HG03442 (cell line): ENCODE measurements around the gene KNDC1.

ENCODE experiments used
- ATAC-seq: cut with Tn5 transposase; IDR thresholded peaks from one replicate; pipeline ENCODE4 v1.9.1; 2021; ENCODE audit warnings: mild to moderate bottlenecking, moderate library complexity; ENCODE audit not compliant: unreplicated experiment

KNDC1 gene

DNA sequence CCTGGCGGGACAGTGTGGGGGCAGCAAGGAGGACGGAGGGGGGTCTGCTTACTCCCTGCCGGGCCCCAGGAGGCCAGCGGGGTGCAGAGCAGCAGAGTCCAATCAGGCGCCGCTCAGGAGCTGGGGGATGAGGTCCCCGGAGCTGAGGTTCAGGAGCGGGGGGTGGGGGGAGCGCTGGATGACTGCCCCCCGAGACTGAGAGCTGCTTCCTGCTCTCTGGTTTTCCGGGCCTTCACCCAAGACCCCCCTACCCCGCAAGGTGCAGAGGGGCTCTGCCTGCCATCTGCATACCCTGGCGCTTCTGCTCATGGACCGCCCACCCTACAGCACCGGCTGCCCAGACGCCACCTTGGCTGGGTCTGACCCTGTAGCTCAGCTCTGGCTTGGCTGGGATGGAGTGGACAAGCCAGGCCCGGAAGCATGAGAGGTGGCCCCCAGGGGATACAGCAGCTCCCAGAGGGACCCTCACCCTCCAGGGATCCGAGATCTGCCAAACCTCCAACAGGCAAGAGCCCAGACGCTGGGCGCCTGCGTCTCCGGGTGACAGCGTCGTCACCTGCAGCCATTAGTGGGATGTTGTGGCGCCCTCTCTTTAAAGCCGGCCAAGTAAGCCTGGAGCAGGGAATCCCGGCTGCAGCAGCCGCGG lies 930 bp downstream of the KNDC1 start:
- no peak for ATAC-seq

DNA sequence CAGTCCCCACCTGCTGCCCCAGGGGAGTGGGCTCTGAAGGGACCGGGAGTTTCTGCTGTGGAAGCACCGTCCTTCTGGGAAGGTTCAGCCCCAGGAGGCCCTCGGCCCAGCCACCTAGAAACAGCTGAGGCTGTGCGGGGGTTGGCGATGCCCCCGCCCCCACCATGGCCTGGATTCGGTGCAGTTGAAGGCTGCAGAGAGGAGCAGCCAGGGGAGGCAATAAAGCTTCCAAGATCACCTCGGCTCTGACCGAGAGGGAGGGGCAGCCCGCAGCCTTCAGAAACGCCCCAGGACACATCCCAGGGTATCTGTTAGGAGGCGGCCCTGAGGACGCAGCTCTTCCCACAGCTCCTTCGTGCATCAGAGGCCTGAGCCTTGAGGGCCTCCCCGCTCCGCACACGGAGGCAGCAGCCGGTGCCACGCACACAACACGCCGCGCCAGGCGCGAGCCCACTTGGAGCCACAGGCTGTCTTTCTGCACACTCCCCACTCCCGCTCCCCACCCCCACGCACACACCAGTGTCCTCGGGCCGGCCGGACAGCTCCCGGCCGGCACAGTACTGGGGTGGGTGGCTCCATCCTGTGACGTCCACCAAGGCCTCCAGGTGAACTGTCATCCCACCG lies 1.6 kb downstream of the KNDC1 start:
- no peak for ATAC-seq

DNA sequence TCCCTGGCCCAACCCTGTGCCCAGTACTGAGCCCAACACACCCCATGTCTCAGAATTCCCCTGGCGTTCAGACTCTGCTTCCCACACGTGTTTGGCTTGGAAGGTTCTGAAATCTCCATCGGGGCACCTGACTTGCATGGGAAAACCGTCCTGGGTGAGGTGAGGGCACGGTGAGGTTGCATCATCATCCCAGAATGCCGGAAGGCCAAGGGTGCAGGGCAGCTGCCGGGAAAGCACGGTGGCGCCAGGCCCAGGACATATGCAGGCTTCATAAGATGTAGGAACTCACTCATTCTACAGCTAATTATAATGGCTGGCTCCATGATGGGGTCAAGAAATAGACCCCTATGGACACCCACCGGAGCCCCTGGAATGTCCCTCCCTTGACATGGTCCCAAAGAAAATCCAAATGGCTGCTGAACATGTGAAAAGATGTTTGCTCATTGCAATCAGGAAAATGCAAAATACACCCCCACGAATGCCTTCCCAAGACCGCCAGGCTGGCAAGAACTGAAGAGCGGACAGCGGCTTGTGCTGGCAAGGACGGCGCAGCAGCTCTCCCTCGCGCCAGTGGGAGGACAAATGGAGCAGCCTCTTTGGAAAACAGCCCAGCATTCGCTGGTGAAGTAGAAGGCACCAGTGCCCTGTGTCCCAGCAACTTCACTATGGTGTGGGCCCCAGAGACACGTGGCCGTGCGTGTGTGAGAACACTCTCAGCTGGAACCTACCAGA lies 2.3 kb downstream of the KNDC1 start:
- no peak for ATAC-seq

DNA sequence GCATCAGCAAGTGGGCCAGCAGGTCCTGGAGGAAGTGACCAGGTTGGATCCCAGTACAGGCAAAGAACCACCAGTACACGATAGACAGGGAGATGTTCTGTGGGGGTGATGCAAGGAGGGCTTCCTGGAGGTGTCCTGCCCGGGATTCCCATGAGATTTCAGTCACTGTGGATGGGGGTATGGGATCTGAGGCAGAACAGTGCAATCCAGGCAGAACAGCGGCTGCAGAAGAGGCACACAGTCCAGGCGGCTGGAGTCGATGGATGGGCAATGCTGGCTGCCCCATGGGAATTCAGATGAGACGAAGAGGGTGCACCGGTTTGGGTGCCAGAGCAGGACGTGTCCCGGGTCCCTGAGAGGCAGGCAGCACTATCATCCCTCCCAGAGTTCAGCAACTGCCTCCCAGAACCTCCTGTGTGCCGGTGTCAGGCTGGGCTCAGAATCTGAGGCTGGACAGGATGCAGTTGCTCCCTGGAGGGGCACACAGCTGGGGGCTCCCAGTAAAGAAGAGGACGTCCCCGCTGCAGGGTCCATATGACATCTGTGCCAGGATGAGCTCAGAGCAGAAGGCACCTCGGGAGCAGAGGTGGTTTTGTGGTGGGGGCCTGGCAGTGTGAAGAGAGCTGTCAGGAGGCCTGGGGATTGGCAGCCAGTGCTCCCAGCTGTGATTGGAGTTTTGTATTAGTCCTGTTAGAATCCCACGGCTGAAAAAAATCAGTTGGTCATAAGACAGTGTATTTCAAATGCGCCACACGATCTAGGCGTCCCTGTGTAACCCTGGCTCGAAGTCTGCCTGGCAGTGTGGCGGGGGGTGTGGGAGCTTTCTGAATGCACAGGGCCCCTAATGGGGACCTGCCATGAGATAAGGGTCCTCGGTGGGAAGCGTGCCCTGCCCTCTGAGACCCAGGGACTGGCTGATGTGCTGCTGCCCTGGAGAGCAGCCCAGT lies 3.2 kb downstream of the KNDC1 start:
- ATAC-seq: no peak

DNA sequence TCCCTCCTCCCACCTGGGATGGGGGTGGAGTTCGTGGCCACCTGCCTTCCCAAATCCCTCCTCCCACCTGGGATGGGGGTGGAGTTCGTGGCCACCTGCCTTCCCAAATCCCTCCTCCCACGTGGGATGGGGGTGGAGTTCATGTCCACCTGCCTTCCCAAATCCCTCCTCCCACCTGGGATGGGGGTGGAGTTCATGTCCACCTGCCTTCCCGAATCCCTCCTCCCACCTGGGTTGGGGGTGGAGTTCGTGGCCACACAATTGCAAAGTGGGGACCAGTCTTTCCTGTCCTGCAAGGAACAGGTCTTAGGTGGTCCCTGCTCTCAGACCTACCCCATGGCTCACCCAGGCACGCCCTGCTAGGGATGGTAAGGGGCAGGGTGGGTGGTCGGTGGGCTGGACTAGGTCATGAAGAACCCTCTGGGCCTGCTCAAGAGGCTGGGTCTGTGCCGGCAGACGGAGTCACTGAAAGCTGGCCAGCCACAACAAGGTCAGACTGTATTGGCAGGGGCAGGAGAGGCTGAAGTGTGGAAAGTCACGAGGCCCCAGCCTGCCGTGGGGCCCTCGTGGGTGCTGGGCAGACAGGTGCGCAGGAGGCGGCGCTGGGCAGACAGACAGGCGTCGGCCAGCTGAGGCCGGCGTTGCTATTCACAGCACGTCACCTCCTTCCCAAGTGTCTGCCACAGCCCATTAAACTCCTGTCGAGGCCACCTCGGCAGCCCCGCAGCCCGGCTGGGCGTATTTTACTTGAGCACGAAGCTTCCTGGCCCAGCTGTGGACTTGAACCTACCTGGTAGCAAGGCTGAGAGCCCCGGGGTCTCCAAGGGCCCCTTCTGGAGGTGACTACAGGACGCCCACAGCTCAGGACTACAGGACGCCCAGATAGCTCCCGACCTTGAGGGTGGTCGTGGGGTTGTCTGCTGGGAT lies 4.1 kb downstream of the KNDC1 start:
- no peak for ATAC-seq

DNA sequence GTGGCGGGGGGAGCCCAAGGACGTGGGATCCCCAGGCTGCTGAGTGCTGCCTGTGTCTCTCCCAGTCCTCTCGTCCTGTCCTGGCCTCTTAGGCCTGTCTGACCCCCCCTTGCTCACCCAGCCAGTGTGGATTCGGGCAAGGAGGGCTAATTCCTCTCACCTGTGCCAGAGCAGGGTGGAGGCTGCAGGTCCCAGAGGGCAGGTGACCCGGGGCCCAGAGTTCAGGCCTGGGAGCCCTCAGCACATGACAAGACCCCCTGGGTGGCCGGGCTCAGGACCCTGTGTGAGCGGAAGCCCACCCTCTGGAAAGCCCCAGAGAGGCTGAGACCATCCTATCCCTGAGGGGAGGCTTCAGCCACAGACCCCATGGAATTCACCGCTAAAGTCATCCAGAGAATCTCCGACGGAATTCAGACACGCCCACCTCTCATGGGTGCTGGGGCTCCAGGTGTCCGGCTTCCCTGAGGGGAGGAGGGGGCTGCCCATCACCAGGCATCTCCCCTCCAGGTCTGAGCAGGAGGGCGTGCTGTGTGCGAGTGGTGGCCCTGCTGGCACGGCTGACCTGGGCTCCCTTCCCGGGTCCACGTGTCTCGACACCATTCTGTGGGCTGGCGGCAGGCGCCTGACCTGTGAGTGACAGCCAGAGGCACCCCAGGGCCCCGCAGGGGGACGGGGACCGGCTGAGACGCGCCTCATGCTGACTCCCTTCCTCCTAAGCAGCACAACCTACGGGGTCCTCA lies 5.0 kb downstream of the KNDC1 start:
- no peak for ATAC-seq

DNA sequence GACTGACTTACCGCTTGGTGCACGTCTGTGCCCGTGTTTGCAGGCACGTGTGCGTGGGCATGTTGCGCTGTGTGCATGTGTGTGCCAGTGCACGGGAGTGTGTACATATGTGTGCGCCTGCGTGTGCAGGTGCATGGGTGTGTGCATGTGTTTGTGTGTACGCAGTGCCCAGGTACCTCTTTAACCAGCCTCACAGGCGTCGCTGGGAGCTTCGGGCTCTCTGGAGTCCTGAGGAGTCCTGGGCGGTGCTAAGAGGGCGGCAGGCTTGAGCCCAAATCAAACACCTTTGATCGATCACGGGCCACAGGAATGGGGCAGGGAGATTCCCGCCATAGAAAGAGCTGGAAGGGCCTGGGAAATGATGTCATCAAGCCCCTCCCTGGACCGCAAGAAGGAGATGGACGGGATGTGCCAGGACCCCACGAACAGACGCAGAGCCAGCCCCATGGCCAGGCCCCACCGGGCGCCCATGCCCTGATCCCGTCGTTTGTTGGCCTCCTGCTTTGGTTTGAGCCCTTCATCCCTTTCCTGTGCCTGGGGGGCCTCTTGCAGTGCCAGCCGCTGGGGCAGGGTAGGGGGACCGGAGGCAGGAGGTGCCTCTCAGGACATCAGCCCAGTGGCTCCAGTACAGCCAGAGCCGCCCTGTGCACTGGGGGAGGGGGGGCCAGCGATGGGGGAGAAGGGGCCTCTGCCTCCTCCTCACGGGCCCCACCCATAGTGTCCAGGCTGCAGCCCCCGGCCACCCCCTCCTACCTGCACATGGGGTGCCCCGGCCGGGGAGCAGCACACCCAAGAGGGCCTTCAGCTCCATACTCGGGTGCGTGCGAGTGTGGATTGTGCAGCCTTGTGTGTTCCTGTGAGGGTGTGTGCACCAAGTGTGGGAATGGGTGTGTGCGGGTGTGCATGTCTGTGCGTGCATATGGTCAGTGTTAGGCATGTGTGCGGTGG lies 5.8 kb downstream of the KNDC1 start:
- no peak for ATAC-seq

DNA sequence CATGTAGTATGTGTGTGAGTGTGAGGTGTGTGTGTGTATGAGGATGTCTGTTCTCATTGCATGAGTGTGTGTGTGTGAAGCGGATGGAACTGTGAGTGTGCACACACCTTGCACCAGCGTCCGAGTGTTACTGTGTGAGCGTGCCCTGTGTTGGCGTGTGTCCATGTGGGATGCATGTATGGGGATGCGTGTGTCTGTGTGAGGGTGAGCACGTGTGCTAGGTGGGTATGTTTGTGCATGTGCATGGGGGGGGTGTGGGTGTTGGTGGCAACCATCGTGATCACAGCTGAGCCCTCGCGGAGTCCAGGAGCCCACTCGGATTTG lies 6.4 kb downstream of the KNDC1 start:
- no peak for ATAC-seq

DNA sequence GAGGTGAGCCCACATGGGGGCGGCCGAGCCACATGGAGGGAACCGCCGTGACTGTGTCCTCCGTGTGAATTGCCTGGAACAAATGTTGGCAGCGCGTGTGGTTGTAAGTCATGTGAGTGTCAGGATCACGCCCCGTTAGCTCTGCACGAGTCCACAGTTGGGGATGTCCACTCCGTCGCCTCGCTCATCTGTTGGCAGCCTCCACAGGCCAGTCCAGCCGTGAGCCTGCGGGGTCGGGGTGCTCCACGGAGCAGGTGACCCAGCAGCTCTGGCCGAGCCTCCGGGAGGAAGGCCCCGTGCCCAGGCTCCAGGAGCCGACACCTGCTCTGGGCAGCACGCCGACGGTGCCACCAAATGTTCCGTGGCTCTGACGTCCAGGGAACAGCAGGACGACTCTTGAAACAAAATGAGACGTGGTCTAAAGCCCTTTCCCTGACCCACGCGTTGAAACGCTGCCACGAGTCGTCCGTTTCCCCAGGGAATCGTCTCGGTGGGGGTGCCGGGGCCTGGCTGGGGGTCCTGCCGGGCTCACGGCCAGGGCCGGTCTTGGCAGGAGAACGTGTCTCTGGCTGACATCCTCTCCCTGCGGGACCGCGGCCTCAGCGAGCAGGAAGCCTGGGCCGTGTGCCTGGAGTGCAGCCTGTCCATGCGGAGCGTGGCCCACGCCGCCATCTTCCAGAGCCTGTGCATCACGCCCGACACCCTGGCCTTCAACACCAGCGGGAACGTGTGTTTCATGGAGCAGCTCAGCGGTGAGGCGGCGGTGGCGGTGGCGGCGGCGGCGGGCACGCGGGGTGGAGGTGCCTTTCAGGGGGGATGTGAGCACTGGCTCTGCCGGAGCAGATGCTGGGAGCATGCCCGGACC lies 7.0 kb downstream of the KNDC1 start:
- no peak for ATAC-seq

DNA sequence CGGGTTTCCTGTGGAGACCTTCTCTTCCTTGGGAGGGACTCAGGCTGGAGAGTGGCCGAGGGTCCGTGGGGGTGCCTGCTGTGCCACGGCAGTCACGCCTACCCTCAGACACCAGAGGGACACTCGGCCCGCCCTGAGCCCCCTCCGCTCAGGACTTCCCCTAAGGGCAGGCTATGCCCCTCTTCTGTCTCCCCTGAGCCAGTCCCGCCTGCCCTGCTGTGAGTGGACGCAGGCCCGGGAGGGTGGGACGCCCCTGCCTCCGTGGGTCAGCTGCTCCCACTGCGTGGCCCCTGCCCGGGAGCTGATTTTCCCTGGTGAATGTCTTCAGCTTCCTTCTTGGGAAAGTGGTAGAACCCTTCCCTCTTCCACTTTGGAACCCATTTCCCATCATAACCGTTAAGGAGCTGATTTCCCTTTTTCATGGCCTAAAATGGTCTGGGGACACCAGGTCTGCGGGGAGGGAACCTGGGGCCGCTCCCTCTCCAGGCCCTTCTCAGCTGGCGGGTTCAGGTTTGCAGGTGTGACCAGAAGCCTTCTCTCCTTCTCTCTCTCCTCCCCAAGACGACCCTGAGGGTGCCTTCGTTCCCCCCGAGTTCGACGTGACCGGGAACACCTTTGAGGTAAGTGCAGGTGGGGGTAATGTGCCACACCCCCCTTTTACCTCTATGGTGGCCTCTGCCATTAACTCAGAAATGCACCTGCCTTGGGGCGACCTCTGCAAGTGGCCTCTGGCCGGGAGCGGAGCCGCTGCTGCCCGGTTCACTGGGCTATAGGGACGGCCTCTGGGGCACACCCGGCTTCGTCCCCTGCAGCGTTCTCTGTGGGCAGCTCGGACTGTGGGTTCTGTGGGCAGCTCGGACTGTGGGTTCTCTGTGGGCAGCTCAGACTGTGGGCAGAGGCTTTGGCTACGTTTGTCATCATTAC lies 7.9 kb downstream of the KNDC1 start:
- ATAC-seq: no peak

DNA sequence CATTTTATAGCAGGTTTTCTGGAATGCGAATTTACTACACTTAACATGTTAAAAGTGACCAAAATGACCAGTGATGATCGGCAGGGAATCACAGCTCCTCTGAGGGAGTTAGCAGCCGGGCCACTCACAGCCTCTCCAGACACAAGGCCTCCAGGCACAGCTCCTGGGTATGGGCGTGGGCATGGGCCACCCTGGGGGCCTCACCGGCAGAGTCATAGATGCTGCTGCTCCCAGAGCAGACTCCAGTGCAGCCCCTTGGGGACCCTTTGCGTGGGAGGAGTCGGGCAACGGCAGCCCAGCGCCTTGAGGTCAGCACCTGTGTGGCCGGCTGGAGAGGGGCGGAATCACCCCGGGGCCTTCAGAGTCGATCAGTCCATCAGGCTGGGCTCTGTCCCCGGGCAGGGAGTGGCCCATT lies 8.6 kb downstream of the KNDC1 start:
- ATAC-seq: no peak

DNA sequence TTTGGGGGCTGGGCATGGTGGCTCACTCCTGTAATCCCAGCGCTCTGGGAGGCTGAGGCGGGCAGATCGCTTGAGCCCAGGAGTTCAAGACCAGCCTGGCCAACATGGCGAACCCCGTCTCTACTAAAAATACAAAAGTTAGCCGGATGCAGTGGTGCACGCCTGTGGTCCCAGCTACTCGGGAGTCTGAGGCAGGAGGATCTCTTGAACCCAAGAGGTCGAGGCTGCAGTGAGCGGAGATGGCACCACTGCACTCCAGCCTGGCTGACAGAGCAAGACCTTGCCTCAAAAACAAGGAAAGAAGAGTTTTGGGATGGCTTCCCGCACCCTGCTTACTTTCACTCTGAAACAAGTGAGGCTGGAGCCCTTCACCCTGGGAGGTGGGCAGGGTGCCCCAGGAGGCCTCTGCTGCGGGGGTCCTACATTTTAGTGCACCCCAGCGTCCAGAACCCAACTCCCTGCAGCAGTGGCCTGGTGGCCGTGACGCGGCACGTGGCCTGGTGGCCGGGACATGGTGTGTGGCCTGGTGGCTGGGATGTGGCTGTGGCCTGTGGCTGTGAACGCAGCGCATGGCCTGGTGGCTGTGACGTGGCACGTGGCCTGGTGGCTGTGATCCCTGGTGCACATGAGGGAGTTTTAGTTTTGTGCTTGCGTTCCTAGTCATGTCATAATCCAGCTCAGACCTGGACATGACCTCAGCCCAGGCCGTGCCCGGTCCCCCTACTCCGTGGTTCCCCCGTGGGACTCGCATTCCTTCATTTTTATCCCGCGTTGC lies 9.3 kb downstream of the KNDC1 start:
- no peak for ATAC-seq

DNA sequence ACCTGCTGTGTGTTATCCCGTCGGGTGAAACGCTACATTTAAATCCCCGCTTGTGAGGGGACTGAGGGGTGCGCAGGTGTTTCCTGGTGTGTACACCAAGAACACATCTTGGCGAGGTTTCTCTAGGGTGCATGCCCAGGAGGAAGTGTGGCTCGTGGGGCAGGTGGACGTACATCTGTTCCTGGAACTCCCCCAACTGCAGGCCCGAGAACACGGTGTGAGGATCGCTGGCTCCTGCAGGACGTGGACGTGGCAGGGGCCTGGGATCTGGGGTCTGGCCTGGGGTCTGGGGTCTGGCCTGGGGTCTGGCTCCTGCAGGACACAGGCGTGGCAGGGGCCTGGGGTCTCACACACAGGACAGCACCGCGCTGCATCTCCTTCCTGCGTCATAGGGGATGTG lies 10.1 kb downstream of the KNDC1 start:
- ATAC-seq: no peak

DNA sequence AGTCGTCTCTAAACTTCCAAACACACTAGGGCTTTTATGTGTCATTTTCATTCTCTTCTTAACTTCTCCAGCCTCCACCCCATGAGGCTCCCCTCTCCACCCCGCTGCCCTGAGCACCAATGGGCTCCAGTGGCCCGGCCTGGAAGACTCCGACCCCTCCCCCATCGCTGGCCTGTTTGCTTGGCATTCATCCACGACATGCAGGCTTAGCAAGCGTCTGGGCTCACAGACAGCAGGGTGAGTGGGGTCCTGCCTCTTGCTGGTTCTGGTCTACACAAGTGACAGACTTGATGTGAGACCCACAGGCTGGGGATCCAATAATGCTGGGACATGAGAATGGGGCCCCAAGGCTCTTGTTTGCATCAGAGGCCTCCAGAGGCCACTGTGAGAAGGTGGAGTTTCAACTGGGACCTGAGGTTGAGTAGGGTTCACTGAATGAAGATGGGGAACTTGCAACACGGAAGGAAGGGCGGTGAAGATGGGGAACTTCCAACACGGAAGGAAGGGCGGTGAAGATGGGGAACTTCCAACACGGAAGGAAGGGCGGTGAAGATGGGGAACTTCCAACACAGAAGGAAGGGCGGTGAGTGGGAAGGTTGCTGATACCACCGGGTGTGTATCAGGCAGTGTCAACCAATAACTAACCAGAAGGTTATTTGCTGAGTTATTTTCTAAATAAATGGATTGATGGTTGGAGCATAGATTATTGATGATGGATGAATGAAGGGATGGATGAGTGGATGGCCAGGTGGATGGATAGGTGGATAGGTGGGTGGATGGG lies 14.0 kb downstream of the KNDC1 start:
- no peak for ATAC-seq

DNA sequence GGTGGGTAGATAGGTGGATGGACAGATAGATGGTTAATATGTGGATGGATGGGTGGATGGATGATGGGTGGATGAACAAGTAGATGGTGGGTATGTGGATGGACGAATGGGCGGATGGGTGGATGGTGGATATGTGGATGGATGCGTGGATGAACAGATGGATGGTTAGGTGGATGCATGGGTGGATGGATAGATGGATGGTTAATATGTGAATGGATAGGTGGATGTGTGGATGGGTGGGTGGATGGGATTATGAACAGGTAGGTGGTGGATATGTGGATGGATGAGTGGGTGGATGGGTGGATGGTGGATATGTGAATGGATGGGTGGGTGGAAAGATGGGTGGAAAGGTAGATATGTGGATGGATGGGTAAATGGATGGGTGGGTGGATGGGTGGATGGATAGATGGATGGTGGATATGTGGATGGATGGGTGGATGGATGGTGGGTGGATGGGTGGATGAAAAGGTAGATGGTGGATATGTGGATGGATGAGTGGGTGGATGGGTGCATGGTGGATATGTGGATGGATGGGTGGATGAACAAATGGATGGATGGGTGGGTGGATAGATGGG lies 14.8 kb downstream of the KNDC1 start:
- ATAC-seq: no peak
